ENCODE results near the gene EFCAB5.

DNA sequence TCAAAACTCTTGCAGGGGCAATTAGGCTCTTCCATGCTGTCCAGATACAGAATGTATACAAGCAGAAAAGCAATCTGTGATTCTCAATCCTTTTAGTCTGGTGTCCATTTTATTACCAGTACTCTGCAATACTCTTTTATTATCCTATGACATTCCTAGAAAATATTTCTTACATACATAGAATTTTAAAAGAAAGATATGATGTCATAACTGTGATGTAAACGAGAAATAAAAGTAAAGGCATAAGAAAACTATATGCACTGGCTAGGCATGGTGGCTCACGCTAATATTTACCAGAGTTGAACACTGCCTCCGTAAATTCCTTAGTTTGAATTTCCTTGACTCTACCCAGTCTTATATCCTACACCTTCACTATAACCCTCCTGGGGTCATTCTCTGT, 55.0 kb downstream of the EFCAB5 start:
- TF ChIP-seq, protein P1, sequence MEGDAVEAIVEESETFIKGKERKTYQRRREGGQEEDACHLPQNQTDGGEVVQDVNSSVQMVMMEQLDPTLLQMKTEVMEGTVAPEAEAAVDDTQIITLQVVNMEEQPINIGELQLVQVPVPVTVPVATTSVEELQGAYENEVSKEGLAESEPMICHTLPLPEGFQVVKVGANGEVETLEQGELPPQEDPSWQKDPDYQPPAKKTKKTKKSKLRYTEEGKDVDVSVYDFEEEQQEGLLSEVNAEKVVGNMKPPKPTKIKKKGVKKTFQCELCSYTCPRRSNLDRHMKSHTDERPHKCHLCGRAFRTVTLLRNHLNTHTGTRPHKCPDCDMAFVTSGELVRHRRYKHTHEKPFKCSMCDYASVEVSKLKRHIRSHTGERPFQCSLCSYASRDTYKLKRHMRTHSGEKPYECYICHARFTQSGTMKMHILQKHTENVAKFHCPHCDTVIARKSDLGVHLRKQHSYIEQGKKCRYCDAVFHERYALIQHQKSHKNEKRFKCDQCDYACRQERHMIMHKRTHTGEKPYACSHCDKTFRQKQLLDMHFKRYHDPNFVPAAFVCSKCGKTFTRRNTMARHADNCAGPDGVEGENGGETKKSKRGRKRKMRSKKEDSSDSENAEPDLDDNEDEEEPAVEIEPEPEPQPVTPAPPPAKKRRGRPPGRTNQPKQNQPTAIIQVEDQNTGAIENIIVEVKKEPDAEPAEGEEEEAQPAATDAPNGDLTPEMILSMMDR (IDR thresholded peaks at IDR 0.05; ENCODE audit: insufficient read depth, low read length), result no peak
- no peak for TF ChIP-seq POLR2AphosphoS5 (IDR thresholded peaks at IDR 0.05; ENCODE audit: low read depth)

Data from HL-60 (cell line).